ENCODE data around the gene FOXR1.

- no peak for TF ChIP-seq POLR2AphosphoS5 (IDR thresholded peaks at IDR 0.05; ENCODE audit: low read depth)
- TF ChIP-seq CTCF (IDR thresholded peaks at IDR 0.05; ENCODE audit: insufficient read depth, low read length), result no peak
- TF ChIP-seq REST (IDR thresholded peaks at IDR 0.05; ENCODE audit: insufficient replicate concordance, low read depth), result no peak
- no peak for TF ChIP-seq SPI1 (IDR thresholded peaks at IDR 0.05; ENCODE audit: borderline replicate concordance, low read depth)
- TF ChIP-seq GABPA (IDR thresholded peaks at IDR 0.05; ENCODE audit: low read depth), result no peak
Measured at GRCh38 chr11:118939404-118939915, 32.1 kb upstream of the FOXR1 start.

Measured in HL-60 (cell line).